C4-2B (cell line): ENCODE results near the gene MYO15B.

Experiments used
- H3K27ac ChIP-seq: fragments of 450-650 bp; 2 replicates; pipeline ENCODE4 v1.5.1; 2017
- CTCF ChIP-seq: fragments of 450-650 bp; conservative IDR thresholded peaks from 2 replicates; pipeline ENCODE4 v1.5.1; 2017; ENCODE audit warnings: mild to moderate bottlenecking
- ZFX ChIP-seq: fragments of 450-650 bp; IDR thresholded peaks from 2 replicates; pipeline ENCODE4 v1.6.1; 2017

MYO15B gene

GRCh38 chr17:75552425-75553294 is 34.9 kb upstream of the MYO15B start:
- H3K27ac ChIP-seq: no peak overlapping the region
- no peak for TF ChIP-seq ZFX
- no peak for TF ChIP-seq CTCF

DNA sequence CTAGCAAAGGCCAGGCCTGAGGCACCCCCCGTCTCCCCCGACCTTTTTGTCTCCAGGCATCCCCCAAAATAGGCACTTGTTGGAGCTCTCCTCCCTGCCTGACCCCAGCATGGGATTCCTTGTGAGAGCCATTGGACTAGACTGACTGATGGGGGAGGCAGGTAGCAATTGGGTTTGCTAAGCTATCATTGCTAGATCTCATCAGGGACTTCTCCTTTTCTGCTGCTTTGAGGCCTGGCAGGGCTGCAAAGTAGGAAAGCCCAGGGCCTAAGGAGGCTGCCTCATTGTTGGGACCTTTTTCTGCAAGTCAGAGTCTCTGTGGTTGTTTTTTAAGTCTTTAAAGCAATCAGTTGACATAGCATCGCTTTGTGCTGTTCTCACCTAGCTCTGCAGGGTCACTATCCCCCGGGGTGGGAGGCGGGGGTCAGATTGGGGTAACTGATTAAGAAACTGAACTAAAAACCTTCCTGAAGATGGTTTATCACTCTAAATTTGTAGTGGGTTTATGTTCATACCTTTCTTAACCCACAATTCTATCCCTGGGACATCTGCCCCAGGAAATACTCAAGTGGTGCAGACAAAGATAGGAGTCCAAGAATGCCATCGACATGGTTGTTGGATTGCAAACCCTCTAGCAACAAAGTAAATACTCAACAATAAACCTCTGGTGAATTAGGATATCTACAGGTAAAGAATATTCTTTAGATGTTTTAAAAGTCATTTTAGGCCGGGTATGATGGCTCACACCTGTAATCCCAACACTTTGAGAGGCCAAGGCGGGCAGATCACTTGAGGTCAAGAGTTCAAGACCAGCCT is 34.1 kb upstream of the MYO15B start:
- no peak overlapping the region for H3K27ac ChIP-seq
- TF ChIP-seq ZFX (no peak), CTCF (no peak)

DNA sequence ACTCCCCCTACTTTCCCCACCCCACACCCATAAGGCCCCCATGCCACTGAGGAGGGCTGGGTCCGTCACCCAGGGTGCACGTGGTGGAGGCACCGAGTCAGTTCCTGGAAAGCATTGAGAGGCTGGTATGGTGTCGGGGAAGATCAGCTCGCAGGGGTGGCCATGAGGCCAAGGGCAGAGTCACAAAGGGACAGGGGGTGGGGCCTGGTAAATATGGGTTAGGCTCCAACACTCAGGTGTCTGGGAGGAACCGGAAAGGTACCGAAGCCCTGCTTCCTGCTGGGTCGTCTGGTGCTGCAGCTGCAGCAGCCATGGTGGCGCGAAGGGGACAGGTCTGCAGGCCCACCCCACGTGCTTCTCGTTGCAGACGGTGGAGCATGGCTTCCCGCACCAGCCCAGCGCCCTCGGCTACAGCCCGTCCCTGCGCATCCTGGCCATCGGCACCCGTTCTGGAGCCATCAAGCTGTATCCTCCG is 31.9 kb upstream of the MYO15B start:
- no peak for TF ChIP-seq CTCF
- TF ChIP-seq ZFX: no peak
- H3K27ac ChIP-seq: peak overlapping the region; percentile 75

DNA sequence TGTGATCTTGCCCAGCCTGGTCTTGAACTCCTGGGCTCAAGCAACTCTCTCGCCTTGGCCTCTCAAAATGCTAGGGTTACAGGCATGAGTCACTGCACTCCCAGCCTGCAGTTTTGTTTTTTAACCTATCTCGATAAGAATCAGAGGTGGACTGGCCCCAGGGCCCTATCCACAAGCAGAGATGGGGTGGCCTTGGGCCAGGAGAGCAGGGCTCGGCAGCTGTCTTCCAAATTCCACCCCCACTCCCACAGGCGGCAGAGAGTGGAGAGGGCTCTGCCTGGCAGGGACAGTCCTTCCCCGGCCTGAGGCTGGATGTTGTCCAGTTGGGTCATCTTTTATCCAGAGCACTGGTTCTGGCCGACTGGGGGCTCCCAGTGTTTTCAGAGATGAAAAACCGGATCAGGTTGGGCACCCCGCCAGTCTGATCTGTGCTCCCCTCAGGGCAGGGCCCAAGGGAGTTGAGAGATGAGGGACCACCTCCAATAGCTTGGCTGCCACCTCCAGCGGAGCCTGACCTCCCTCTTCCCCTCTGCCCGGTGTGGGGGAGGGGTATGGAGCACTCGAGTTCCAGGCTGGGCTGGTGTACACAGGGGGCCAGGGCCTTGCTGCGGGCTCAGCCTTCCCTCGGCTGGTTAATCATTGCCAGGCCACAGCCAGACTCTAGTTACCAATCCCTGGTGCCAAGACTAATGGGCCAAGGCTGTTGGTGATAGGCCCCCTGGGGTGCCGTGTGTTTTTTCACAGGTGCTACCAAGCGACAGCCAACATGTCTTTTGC is 30.3 kb upstream of the MYO15B start:
- H3K27ac ChIP-seq: peak overlapping the region; percentile 75
- TF ChIP-seq CTCF (no peak), ZFX (peak; percentile 46; the same call in 1 of the 2 replicates)

DNA sequence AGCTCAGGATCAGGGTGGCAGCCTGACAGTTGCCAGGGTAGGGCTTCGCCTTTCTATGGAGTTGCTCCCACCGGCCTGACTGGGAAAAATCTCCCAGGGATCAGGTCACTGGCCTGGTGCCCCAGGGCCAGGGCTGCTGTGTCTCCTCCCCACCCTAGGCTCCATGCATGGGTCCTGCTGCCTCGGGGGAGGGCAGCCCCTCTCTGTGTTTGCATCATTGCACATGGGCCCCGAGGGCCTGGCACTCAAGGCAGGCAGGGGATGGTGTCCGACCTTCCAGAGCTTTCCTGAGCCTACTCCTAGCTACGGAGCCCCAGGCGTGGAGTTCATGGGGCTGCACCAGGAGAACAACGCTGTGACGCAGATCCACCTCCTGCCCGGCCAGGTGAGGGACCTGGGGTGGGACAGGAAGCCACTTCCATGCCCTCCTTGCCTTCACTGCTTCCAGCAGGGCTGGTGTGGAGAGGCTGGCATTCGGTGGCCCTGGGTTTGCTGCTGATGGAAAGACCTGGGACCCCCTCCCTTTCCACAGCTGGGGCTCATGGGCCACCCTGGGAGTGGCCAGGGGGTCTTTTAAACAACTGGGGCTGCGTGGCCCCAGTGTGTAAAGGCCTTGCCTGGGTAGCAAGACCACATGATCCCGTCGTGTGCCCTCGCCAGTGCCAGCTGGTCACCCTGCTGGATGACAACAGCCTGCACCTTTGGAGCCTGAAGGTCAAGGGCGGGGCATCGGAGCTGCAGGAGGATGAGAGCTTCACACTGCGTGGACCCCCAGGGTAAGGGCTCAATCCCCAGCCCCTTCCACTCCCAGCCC is 29.5 kb upstream of the MYO15B start:
- no peak for TF ChIP-seq CTCF
- peak; percentile 31; the same call in 1 of the 2 replicates for TF ChIP-seq ZFX
- peak overlapping the region; percentile 75 for H3K27ac ChIP-seq

GRCh38 chr17:75558666-75559530 is 28.7 kb upstream of the MYO15B start:
- TF ChIP-seq CTCF (no peak), ZFX (no peak)
- peak overlapping the region; percentile 75 for H3K27ac ChIP-seq
